PC-9 (cell line): Measurements from ENCODE around the gene SLC26A2.

Experiments used
- EZH2 ChIP-seq: fragments of 200-600 bp; sonication (generic); IDR thresholded peaks from 2 replicates; pipeline ENCODE4 v1.8.0; 2017; ENCODE audit warnings: antibody characterized with exemption, low read depth
- TF ChIP-seq, protein P1 (sequence below): fragments of 200-600 bp; sonication (generic); conservative IDR thresholded peaks from 2 replicates; pipeline ENCODE4 v1.6.1; 2017; ENCODE audit warnings: mixed run types, antibody characterized with exemption, mild to moderate bottlenecking, moderate library complexity

DNA sequence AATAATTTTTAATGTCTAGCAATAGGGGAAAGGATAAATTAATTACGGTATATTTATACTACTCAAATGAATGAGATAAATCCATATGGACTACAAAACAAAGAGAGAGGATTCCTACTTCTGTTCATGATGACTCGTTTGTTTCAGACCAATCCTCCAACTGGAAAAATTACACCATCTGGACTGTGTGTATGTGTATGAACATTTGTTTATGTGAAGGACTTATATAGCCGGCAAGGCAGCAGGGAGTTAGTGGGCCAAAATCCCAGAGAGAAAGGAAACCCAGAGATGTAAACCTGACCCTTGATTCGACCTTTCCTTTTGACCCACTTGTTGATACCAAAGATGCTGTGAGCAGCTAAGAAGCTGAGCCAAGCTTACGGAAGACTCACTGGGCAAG lies 36.1 kb upstream of the SLC26A2 start:
- TF ChIP-seq, protein P1, sequence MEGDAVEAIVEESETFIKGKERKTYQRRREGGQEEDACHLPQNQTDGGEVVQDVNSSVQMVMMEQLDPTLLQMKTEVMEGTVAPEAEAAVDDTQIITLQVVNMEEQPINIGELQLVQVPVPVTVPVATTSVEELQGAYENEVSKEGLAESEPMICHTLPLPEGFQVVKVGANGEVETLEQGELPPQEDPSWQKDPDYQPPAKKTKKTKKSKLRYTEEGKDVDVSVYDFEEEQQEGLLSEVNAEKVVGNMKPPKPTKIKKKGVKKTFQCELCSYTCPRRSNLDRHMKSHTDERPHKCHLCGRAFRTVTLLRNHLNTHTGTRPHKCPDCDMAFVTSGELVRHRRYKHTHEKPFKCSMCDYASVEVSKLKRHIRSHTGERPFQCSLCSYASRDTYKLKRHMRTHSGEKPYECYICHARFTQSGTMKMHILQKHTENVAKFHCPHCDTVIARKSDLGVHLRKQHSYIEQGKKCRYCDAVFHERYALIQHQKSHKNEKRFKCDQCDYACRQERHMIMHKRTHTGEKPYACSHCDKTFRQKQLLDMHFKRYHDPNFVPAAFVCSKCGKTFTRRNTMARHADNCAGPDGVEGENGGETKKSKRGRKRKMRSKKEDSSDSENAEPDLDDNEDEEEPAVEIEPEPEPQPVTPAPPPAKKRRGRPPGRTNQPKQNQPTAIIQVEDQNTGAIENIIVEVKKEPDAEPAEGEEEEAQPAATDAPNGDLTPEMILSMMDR: no peak
- no peak for TF ChIP-seq EZH2
